ENCODE results near the gene RPL7A.
"Not testable (repeated sequence)": the region's sequence is repeated elsewhere in the genome, so short reads cannot be mapped to it uniquely, and the experiment has no call there.

Gene RPL7A

DNA sequence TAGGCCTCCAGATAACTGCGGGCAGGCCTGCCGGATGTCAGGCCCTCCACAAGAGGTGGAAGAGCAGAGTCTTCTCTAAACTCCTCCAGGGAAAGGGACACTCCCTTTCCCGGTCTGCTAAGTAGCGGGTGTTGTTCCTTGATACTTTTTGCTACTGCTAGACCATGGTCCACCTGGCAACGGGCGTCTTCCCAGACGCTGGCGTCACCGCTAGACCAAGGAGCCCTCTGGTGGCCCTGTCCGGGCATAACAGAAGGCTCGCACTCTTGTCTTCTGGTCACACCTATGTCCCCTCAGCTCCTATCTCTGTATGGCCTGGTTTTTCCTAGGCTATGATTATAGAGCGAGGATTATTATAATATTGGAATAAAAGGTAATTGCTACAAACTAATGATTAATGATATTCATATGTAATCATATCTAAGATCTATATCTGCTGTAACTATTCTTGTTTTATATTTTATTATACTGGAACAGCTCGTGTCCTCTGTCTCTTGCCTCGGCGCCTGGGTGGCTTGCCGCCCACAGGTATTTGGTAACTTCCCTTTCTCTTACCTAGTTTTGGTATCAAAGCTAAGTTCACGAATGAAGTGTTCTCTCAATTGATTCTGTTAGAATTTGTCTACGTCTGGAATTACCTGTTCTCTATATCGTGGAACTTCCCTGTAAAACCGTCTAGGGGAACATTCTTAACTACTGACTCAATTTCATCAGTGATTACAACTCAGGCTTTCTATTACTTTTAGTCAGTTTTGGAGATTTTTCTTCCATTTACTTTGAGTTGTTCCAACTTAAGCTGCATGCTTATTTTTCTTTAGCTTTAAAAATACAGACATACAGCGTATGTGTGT, 18.5 kb upstream of the RPL7A start:
- DNase-seq = not testable (repeated sequence)

- no peak for DNase-seq
These were observed 16.8 kb upstream of the RPL7A start for GRCh38 chr9:133331221-133331620.

DNA sequence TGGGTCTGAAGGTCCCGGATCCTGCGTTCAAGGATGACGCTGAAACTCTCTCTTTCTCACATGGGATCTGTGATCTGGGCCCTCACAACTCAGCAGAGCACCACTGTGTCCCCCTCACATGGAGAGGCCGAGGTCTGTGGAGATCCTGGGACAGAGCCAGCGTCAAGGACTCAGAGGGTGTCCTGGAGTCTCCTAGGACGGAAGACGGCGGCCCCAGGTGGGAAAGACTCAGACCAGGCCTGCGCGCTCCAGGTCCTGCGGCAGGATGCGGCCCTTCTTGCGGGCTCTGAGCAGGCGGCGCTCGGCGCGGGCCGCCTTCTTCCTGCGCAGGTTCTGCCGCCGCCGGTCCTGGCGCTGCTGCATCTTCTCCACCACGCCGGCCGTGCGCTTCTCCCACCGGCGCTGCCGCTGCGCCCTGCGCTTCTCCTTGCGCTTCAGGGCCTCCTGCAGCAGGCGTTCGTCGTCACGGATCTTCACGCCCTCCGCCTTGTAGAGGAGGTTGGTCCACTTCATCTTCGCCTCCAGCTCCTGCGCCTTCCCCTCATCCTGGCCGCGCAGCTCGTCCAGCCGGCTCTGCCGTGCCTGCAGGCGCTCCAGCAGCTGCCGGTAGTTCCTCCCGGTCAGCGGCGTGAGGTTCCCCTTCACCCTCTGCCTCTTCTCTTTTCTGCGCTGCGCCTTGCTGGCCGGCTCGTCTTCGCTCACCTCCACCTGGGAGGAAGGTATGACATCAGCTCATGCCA, 16.2 kb upstream of the RPL7A start:
- no peak for DNase-seq

DNA sequence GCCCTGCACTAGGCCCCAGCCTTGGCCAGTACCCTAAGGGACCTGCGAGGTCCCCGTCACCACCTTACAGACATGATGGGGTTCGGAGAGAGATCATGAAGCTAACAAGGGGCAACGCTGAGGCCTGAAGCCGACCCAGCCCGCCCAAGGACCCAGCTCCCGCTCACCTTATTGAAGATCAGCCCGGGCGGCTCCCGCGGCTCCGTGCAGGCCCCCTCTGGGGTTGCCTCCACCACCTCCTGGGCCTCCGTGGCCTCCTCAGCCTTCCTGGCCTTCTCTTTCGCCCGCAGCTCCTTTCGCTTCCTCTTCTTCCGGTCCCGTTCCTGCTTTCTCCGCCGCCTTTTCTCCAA, 15.7 kb upstream of the RPL7A start:
- no peak for DNase-seq

DNA sequence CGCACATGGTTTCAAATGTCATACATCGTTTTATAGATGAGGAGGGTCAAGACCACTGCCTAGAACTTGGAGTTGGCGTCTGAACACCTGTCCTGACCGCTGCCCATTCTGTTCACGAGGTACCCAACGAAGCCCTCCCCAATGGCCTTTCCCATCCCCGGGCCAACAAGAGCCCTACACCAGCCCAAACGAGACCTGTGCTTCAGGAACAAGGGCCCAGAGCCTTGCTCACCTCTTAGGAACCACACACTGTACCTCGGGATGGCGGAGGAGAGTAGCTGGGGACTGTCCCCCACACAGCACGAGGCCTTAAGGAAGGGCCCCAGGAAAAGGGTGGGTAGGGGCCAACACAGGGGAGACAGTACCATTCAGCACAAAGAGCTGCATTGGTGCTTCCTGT, 15.0 kb upstream of the RPL7A start:
- DNase-seq = no peak

GRCh38 chr9:133333566-133333965, 14.5 kb upstream of the RPL7A start:
- no peak for DNase-seq

DNA sequence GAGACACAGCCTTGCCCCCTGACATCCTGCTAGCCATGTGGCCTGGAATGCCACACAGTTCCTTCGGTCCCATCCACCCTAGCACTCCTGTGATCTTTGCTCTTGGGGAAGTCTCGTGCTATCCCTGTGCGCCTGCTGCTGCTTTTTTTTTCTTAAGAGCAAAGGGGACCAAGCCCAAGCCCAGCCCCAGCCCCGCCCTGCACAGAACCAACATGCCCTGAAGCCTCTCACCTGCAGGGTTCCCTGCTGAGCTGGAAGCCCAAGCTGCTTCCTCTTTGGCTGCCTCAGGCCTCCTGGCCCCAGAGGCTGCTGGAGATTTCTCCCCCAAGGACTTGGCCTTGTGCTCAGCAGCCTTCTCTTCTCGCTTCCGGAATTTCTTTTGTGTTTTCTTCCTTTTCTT, 13.9 kb upstream of the RPL7A start:
- no peak for DNase-seq

- DNase-seq = not testable (repeated sequence)
These were observed 13.1 kb upstream of the RPL7A start for GRCh38 chr9:133334888-133335287.

DNA sequence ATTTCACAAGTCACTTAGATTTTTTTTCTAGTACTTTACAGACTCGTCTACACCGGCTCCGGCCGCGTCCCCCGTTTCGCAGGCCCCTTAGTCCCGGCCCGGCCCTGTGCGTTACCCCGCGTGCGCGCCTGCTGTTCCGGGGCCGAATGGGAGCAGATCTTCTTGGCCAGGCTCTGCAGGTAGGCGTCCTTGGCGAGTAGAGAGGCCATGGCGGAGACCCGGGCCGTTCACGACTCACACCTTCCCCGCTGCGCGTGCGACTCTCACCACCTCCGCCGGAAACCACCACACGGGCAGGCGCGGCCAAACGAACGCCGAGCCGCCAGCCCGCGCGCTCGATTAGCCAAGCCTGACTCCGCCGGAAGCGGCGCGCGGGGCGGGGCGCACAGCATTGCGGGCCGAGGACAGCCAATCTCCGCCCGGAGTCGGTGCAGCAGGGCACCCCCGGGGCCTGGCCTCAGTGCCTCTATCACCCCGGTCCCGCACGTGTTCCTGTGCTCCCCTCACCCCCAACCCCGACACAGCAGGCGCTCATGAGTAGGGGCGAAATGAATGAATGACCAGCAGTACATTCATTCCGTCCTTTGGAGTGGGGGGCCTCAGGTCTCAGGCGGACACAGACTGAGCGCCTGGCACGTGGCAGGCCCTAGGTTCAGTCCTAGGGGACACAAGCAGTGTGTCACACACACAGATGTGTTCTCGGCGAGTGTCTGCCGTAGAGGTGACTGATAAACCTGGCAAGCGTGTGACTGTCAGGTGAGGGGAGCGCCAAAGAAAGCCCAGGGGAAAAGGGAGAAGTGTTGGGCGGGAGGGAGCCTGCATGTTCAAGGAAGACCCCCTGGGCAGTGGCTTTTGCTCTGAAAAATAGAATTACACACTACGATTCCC, 11.8 kb upstream of the RPL7A start, which contains the start of gene SURF6:
TSS of gene SURF6 (minus strand) at position 265 of the 888 bp plus-strand sequence. CDS start at position 209, 56 bp downstream.
- peak; percentile 91 for DNase-seq

DNA sequence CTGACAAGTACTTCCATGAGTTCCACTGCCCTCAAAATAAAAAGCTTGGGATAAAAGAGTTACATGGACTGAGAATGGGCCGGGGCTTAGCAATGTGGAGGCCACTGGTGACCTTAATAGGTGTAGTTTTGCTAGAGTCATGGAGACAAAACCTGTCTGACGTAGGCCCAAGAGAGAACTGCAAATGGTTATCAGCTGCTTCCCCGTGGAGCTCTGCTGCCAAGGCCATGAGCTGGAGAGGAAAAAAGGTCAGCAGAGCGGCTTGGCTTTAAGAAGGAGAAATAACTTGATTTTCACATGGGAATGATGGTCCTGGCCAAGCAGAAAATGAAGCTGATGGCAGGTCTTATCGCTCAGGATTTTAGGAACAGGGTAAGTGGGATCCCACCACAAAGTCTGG, 8.4 kb upstream of the RPL7A start:
- DNase-seq = no peak

DNA sequence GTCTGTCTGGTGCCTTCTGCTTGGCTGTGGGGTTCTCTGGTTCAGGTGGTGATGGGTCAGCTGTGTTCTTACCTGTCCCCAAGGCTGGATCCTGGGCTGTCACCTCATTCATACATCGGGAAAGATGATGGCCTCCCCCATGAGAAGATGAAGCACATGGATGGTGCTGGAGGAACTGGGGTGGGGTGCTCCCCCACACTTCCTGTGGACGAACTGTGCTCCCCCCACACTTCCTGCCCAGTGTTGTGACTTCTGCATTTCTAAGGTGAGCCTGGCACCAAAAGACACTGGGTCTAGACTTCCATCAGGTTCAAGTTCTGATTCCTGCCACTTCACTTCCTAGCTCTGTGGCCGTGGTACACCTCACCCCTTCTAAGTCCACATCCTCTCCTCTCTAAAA, 7.8 kb upstream of the RPL7A start:
- DNase-seq = no peak

GRCh38 chr9:133340916-133341315, 7.1 kb upstream of the RPL7A start:
- no peak for DNase-seq

GRCh38 chr9:133341369-133342068, 6.5 kb upstream of the RPL7A start:
- no peak for DNase-seq

- DNase-seq = no peak
These were observed 6.0 kb upstream of the RPL7A start for GRCh38 chr9:133342069-133342406.

GRCh38 chr9:133342570-133342969, 5.4 kb upstream of the RPL7A start:
- no peak for DNase-seq

GRCh38 chr9:133344071-133344470, 3.9 kb upstream of the RPL7A start:
- no peak for DNase-seq

DNA sequence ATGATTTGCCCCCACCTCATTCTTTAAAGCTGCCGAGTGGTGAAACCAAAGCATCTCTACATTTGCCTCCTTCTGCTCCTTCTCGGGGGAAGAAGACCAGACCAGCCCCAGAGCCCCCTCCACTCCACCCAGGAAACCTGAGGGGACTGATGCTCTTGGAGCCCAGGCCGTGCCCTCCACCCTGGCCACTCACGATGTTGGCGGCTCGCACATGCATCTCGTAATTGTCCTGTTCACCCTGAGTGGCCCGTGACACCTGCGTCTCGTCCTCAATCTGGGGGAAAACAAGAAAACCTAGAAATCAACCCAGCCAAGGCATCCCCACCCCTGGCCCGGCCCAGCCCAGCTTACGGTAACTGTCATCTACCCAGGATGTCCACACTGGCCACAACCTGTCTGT, 3.0 kb upstream of the RPL7A start:
- no peak for DNase-seq

GRCh38 chr9:133345596-133345995, 2.4 kb upstream of the RPL7A start:
- DNase-seq = no peak

DNA sequence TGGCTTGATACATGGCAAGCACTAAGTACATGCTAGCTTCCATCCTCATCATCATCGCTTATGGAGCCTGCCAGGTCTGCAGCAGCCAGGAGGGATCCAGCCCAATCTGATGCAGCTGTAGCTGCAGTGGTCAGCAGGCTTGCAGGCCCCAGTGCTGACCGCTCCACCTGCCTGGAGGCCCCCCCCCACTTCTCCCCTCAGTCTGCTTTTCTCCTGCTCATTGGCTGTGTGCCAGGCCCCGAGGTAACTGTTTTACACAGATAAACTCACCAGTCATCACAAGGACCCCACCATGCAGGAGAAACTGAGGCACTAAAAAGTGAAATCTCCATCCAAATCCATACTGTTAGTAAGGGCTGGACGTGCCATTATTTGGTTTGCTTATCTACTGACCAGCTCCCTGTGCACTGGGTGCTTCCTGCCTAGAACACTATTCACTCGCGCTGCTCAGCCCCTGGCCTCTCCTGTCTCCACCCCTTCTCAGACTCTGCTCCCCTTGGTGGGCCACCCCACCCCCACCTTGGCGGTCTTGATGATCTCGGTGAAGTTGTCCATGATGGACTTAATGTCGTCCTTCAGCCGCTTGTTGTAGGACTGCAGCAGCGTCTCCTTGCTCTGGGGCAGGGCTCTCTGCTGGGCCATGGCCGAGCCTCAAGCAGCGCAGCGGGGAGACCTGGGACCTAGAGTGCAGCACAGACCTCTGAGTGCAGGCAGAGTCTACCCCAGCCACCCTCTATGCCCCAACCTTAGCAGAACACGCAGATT, 1.8 kb upstream of the RPL7A start:
- DNase-seq = no peak

DNA sequence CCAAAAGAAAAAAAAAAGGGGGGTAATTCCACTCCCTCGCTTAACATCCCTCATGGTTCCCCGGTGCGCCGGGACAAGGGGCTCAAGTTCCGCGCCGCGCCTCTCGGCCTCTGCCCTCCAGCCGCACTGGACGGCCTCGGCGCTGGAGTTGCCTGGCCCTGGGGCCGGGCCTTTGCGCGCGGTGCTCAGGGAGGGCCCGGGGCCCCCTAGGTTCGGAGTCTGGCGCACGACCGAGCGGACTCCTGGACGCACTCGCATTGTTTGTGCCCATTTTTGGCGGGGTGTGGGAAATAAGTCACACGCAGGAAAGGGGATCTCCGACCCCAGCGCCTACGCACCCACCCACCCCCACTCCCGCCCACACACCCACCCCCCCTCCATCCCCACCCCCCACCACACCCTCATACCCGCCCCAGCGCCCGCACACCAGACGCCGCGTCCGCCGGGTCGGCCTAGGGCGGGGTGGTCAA, 468 bp upstream of the RPL7A start:
- DNase-seq = no peak

- no peak for DNase-seq
These were observed 928 bp downstream of the RPL7A start for GRCh38 chr9:133348718-133349573.
